ENCODE measurements around the gene NTRK2. TPM values are rescaled to one million over a fixed set of nuclear protein-coding genes. Genes with fewer than 3 reads are reported as not detected.

The NTRK2 gene
- total and polyA plus RNA-seq, 2 experiments from 2014 or later = 0.03 TPM; not detected in 1

- H3F3A ChIP-seq (replicated peaks; ENCODE audit: low read depth) = no peaks in the 10 kb centered on the region
- H3K4me2 ChIP-seq = no peak overlapping the region
- no peak overlapping the region for H2AFZ ChIP-seq
- H3K27me3 Mint-ChIP-seq (ENCODE audit: insufficient read depth, low read depth, poor library complexity) = peaks cover 2% of the 10 kb centered on the region
- no peaks in the 10 kb centered on the region for H3K36me3 ChIP-seq (ENCODE audit: insufficient read depth)
- H3K4me3 Mint-ChIP-seq = no peak overlapping the region
- no peaks in the 10 kb centered on the region for H3K9me3 Mint-ChIP-seq
- TF ChIP-seq NANOG (IDR thresholded peaks at IDR 0.05; ENCODE audit: borderline replicate concordance) (no peak), ZNF462 (CRISPR knock-in tag; IDR thresholded peaks at IDR 0.05) (no peak), EZH2phosphoT487 (IDR thresholded peaks at IDR 0.05; ENCODE audit: unreplicated experiment) (no peak), ETS1 (IDR thresholded peaks at IDR 0.05) (no peak), ZNF331 (CRISPR knock-in tag; IDR thresholded peaks at IDR 0.05; ENCODE audit: low read depth) (no peak), POLR2AphosphoS5 (IDR thresholded peaks at IDR 0.05; ENCODE audit: low read depth) (no peak), CTCF (conservative IDR thresholded peaks at IDR 0.05; ENCODE audit: low read depth in 2 of 2) (no peak)
- H3K9me2 ChIP-seq (ENCODE audit: insufficient read depth) = no peaks in the 10 kb centered on the region
- H3K4me1 Mint-ChIP-seq = peaks cover 8% of the 10 kb centered on the region; the same call in 2 of the 3 replicates
- peaks cover 7% of the 10 kb centered on the region for H3K4me1 ChIP-seq (ENCODE audit: insufficient read depth)
- DNase-seq (ENCODE audit: low spot score) (no peak), ATAC-seq (no peak)
- H3K36me3 Mint-ChIP-seq (ENCODE audit: low read depth) = no peaks in the 10 kb centered on the region
- H3K27me3 ChIP-seq (ENCODE audit: insufficient read depth) = no peaks in the 10 kb centered on the region
- H4K20me1 ChIP-seq (replicated peaks; ENCODE audit: insufficient read depth) = no peaks in the 10 kb centered on the region
- no peak overlapping the region for H3K27ac Mint-ChIP-seq
- H3K27ac ChIP-seq (ENCODE audit: low read depth) = no peak overlapping the region
- no peak overlapping the region for H3K4me3 ChIP-seq
- H3K79me2 ChIP-seq (replicated peaks; ENCODE audit: insufficient read depth) = no peaks in the 10 kb centered on the region
These were observed 53.0 kb downstream of the NTRK2 start for GRCh38 chr9:84722388-84722989.

All from GM23338 (cell line).